Activated CD4-positive, CD25-positive, alpha-beta regulatory T cell treated with anti-CD3 and anti-CD28 coated beads, Interleukin-2, amount 50 U/mL, for 72 hours (primary cell): ENCODE results near the gene UBE2V1.
"Not testable (repeated sequence)": the region's sequence is repeated elsewhere in the genome, so short reads cannot be mapped to it uniquely, and the experiment has no call there.

Experiments
- DNase-seq: peaks from one replicate; pipeline ENCODE4 v3.0.0; 2021

Gene UBE2V1

DNA sequence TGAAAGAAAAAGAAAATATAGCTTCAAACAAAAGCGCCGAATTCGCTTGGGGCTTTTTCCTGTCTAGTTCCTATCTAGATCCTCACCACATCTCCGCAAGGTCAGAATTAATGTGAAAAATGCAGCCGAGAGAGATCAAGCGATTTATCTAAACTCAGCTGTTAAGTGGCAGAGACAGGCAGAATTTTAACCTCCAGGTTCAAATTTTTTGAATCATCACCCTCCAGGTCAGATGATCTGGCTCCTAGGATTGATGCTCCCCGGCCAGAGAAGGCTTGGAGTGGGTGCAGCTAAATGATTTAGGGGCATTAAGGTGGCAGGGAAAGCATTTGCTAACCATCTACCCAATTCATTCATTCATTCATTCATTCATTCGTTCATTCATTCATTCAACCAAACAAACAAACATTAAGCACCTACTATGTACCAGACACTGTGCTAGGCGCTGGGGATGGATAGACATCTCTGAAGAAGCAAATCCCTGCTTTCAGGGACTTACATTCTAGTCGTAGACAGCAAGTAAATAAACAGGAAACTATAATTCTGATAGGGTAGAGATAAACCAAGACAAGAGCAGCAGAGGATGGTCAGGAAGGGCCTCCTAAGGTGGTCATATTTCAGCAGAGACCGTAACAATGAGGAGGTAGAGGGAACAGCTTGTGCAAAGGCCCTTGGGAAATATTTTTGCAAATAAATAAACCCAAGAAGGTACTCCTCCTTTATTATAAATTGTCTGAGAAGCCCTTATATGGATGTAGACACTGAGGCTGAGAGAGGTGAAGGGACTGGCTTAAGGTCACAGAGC, 672 bp upstream of the UBE2V1 start:
- DNase-seq = no peak

DNA sequence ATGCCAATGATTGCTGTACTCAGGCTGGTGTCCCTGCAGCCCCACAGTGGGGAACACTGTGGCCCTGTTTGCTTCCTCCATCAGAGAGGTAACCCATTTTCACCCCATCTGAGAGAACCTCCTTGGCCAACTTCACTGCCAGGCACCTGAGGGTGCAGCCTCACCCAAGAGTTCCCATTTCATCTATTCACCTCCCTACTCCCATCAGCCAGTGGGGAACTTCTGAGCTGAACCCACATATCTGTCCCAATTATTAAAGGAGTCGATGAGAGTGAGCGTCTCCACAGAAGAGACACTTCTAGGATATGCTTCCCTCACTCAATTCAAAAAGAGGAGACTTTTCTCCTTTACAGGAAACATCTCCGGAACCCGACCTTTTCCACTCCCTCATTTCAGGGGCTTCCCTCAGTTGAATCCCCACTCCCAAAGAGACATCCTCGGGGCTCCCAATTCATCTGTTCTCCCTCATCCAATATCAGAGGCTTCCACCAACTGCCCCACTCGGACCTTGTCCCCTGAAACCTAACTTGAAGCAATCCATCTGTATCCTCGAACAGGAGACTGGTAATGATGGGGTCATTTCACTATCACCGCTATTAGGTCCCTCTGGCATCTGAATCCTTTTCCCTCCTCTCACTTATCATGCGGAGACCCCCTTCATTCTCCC, 988 bp downstream of the UBE2V1 start:
- no peak for DNase-seq

DNA sequence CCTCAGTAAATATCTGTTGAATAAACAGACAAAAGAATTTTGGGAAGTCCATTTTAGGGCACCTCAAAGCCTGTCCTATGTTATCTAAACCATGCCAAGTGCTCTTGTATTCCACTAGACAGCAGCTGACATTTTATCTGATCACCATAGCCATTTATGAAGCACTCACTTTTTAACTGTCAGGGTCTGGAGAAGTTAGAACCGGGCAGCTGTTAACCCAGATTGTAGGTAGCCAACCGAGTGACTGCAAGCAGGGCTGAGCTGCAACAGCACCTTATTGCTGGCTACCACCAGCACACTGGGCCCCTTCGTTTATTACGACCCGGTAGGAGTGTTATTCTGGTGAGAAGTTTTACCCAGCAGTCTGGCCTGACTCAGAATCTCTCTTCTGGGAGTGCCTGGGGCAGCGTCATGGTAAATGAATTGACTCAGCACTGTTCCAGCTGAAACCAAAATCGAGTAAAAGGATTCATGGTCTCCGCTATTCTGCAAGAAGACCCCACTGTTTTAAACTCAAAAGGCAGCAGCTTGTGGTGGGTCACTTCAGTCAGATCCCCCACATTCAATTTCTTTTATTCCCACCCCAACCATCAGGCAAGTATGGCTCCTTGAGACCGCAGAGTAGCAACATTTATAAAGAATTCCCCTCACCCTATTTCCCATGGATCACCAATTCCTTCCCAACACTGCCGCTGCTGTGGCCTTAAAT, 1.7 kb downstream of the UBE2V1 start:
- DNase-seq = no peak

DNA sequence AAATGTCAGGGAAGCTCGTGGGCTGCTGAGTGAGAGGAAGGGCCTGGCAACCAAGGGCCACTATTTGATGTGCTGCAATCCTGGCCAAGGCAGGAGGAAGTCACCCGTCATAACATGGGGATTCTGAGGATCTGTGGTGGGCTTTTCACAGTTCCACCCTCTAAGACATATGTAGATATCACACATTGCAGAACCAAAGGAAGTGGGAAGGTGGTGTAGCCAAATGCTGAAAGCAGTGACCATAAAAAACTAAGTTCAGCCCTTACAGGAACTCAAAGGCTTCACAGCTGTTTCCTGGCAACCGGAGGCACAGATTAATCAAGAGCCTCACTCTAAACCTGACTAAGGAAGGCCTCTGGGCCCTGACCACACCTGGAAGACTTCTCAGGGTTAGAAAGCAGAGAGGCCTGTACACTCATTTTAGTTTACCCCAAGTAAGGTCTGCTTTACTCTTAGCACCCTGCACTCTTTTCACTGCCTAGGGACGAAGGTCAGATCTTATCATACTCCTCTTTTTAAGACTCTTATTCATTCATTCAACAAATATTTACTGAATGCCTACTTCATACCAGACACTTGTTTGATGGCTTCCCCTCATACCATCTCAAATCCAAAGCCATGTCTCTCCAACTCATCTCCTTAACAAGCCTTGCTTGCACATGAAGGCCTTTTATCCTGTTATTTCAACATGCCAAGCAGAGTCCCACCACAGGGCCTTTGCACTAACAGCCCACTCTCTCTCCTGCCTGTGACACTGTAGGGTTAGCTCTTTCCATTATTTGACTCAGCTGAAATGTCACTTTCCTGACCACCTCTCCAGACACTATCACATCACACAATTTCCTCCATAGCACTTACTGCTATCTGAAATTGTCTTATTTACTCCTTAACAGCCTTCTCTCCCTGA, 2.6 kb downstream of the UBE2V1 start:
- DNase-seq = no peak

DNA sequence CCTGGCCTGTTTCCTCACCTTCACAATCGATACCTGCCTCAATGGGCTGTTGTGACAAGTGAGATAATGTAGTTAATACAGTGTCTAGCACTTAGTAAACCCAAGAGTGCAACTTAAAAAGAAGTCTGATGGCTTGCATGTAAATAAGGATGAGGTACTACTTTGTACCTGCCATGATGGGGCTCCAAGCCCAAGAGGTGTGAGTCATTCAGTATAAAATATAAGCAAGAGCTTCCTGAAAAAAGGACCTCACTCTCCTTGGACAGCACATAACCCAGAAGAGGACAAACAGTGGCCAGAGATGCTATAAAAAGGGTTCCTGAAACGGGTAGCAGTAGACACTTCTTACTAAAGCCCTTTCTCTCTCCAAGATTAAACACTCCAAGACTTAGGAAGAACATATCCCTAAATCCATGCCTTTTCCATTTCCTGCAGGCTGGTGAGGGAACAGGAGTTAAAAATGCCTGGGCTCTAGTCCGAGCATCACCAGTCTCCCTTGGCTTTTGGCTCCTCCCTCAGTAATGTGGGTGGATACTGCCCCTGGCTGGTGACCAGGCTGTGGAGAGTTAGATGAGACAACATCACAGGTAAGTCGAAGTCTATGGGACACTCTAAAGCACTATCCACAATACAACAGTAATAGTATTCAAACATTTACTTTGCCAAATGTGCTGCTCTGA, 4.3 kb downstream of the UBE2V1 start:
- no peak for DNase-seq

DNA sequence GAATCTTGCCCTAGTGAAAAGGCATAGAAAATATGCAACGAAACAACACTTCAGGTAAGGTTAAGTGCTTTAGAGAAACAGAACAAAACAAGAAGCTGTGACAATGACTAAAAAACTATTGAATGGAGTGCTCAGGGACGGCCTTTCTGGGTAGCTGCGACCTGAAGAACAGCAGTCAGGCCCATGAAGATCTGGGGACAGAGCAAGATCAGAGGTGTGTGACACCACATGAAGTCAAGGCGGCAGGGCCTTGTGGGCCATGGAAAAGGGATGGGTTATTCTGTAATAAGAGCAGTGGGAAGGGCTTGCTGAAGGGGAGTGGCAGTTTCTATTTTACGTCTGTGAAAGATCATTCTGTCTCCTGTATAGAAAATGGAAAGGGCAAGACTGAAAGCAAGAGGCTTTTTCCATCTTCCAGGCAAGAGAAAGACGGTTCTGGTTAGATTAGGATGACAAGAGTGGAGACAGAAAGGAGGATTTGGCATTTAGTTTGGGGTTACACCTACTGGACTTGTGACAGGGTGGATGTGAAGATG, 5.1 kb downstream of the UBE2V1 start:
- no peak for DNase-seq

DNA sequence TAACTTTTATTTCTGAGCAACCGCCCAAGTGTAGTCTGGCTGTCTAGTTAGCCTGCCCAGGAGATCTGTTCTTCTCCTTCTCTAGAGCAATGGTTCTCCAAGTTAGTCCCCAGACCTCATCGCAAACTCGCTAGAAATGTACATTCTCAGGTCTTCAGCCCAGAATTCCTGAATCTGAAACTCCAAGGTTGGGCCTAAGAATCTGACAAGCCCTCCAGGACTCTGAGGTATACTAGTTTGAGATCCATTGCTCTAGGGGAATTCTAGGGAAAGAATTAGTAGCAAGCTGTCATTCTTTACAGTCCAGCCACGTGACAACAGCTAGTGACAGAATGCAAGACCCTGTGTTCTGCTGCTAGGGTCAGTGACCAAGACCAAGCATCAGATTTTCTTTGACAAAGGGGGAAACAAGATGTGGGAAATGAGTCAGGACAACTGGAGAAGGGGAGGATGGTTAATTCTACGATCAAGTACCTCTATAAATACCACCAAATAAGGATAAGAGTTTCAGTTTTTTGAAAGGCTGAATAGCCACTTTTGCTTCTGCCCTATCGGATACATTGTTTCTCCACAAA, 5.8 kb downstream of the UBE2V1 start:
- no peak for DNase-seq

DNA sequence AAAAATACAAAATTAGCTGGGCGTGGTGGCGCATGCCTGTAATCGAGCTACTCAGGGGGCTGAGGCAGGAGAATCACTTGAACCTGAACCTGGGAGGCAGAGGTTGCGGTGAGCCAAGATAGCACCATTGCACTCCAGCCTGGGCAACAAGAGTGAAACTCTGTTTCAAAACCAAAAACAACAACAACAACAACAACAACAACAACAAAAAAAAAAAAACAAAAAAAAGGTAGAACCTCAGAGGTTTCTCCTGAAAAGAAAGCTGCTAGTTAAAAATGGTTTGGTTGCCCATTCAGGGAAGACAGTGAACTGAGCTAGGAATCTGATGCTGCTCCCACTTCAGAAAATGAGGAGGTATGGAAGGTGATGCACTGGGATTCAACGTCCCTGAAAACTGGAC, 6.3 kb downstream of the UBE2V1 start:
- not testable (repeated sequence) for DNase-seq

DNA sequence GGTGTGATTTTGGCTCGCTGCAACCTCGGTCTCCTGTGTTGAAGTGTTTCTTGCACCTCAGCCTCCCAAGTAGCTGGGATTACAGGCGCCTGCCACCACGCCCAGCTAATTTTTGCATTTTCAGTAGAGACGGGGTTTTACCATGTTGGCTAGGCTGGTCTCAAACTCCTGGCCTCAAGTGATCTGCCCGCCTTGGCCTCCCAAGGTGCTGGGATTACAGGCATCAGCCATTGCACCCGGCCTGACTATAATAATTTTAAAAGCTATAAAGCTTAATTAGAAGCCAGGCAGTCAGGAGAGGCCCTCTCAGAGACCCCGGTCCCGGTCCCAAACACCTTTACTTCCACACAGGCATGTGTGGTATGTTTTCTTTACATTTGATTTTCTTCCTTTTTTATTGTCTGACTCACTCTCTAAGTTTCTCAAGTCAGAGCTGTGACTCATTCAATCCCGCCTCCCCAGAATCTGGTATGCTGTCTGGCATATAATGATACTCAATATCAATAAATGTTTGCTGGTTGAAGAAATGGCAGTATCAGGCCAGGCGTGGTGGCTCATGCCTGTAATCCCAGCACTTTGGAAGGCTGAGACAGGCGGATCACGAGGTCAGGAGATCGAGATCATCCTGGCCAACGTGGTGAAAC, 9.4 kb downstream of the UBE2V1 start:
- DNase-seq = not testable (repeated sequence)

DNA sequence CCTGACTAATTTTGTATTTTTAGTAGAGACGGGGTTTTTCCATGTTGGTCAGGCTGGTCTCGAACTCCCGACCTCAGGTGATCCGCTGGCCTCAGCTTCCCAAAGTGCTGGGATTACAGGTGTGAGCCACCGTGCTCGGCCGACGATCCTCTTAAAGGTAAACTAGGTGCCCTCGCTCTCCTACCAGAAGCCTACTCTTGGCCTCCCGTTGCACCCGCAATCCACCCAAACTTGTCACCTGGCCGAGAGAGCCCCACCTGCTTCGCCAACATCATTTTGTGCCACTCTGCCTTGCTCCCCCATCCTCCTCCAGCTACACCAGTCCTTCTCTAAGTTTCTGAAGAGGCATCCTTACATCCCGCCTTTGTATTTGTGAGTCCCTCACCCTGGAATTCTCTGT, 10.4 kb downstream of the UBE2V1 start:
- not testable (repeated sequence) for DNase-seq

DNA sequence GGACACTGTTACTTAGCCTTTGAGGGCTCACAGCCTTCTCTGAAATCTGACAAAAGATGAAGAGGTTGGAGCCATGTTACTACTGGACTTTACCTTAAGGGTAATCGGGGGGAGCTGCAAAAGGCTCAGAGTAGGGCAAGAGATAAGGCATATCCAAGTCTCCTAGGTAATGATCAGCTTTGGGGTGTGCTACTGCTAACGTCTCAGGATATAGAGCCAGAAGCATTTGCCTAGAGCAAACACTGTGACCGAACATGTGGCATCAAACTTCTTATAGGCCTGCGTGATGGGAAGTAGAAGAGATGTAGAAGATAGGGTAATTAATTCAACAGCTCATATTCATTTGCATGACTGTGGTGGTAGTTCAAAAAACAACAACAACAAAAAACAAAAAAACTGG, 11.1 kb downstream of the UBE2V1 start:
- no peak for DNase-seq

DNA sequence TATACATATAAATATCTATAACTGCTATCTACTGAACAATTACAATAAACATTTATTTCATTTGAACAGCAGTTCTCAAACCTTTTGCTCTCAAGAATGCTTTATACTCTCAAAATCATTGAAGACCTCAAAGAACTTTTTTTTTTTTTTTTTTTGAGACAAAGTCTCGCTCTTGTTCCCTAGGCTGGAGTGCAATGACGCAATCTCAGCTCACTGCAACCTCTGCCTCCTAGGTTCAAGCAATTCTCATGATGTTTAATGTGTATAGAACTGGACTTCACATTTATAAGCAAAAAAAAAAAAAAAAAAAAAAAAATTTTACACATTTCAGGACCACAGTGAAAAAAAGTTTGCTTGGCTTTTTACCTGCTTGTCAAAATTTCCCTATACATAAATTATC, 11.7 kb downstream of the UBE2V1 start:
- DNase-seq = no peak

DNA sequence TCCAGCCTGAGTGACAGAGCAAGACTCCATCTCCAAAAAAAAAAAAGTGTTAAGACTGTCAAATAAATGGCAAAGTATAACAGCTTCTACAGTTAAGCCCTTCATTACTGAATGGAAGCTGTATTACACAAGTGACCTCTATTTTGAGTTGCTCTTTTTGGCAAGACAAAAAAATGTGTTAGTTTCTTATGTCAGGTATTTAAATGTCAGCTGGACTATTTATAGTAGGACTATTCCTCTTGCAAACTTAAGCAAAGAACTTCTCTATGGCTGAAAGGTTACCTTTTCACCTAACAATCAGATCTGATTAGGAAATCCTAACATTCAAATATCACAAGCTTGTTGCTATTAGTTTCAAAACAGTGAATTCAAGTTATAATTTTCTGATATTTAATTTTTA, 12.4 kb downstream of the UBE2V1 start:
- DNase-seq = no peak

DNA sequence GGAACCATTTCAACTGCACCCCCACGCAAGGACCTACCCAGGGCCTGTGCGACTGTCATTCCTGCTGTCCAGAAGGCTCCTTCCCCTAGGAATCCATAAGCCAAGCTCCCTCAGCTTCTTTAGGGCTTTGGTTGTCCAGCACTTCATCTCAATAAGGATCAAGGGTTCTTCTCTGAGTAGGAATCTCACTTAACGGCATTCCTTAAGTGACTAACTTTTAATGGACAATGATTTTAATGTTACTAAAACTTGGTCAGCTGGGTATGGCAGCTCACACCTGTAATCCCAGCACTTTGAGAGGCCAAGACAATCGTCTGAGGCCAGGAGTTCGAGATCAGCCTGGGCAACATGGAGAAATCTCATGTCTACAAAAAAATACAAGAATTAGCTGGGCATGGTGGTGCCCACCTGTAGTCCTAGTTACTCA, 13.4 kb downstream of the UBE2V1 start:
- DNase-seq = no peak

DNA sequence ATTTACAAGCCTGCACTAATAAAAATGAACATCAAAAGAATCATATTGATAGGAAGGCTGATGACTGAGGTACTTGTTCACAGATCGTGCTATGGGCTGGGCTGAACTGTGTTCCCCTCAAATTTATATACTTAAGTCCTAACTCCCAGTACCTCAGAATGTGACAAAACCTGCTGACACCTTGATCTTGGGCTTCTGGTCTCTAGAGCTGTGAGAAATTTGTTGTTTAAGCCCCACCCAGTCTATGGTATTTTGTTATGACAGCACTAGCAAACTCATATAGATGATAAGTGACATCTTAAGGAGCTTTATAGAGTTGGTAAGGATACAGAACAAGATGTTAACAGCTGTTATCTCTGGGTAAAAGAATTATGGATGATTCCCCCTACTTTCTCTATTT, 13.8 kb downstream of the UBE2V1 start:
- DNase-seq = no peak

DNA sequence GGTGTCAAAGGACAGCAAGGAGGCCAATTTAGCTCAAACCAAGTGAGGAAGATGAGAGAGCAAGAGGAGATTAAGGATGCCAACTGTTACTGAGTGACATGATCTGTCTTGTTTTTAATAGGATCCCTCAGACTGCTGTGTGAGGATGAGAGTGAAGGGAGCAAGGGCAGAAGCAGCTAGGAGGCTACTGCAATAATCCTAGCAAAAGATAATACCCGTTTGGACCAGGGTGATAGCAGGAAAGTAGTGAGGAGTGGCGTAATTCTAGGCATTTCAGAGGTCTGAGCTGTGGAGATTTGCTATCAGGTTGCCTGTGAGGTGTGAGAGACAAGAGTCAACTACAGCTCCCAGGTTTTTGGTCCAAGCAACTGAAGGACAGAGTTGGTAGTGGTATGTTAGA, 14.7 kb downstream of the UBE2V1 start:
- no peak for DNase-seq

DNA sequence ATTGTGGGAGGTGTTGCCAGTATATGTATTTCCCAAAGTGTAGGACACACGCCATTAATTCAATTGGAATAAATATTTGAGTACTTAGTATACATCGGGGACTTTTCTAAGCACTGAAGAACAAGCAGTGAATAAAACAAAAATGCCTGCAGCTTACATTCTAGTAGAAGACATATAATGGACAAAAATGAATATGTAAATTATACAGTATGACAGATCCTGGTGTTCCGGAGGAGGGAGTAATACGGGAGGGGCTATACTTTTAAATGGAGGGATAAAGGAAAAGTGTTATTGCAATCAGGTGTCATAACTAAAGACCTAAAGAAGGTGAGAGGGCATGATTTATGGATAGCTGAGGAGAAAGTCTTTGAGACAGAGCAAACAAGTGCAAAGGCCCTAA, 15.1 kb downstream of the UBE2V1 start:
- DNase-seq = no peak

DNA sequence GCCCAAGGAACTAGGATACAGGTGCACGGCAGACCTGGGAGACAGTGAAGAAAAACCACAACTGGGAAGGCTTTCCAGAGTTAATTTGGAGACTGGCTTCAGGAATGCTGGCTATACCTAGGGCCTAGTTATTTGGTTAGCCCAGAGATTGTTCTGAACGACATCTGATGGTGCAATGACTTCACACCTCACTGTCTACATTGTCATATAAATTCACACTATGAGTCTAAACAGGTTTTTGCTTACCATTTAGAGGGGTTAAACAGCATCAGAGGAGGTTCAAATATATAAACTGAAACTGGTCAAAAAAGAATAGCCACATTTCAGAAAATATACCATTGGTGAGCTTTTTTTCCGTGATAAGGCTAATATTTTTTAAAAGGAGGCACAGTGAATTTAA, 16.7 kb downstream of the UBE2V1 start:
- no peak for DNase-seq

DNA sequence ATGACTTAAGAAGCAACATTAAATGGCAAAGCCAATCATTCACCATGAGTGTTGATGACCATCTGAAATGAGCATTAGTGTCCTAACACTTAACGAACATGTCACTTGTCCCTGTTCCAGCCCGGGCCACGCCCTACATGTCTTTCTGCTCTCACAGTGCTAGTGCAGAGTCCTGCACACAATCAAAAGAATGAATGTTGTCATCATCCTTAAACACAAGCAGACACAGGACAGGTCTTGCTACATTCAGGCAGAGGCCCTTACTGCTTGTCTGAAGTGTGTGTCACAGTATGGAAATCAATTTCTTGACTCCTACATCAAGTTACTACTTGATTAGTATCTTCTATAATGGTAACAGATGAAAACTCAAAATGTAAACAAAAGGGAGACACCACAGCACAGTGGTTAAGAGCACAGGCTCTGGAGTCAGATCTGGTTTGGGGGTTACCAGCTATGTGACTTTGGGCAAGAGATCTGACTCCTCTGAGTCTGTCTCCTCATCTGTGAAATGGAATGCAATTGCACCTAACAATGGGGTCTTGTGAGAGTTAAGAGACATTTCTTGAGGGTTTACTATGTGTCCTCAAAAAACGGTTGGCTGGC, 17.4 kb downstream of the UBE2V1 start:
- DNase-seq = no peak

DNA sequence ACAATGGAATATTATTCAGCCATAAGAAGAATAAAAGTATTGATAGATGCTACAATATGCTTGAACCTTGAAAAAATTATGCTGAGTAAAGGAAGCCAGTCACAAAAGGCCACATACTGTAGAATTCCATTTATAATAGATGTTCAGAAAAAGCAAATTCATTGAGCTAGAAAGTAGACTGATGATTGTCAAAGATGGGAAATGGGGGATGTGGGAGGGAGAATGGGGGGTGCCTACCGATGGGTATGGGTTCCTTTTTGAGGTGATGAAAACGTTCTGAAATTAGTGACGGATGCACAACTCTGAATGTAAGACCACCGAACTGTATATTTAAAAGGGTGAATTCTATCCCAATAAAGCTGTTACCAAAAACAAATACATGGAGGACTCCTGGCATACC, 18.4 kb downstream of the UBE2V1 start:
- DNase-seq = no peak

DNA sequence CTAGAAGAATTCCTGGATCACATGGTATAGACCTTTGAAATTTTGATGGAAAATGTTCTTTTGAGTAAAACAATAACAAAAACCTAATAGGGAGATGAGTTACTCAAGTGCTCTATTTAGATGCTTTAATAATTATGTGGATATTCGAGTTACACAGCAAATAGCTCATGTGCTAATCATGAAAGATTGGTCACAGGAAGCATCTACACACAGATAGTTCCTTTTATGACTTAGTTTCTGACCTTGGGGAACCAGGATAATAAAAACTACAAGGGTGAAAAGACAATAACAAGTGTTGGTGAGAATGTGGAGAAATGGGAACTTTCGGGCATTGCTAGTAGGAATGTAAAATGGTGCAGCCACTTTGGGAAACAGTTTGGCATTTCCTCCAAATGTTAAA, 19.7 kb downstream of the UBE2V1 start:
- DNase-seq = no peak
